Gastroesophageal sphincter (tissue), 3 donors: ENCODE measurements around the gene C2CD2L.

Experiments used
- EP300 ChIP-seq: sonication (generic); formaldehyde crosslinking; IDR thresholded peaks from one replicate; pipeline ENCODE4 v1.6.1; 2017; ENCODE audit warnings: antibody characterized with exemption, mild to moderate bottlenecking
- POLR2A ChIP-seq, 2 donors: fragments of 450-650 bp; IDR thresholded peaks; one replicate each; pipeline ENCODE4 v1.6.1; 2017; ENCODE audit warnings: antibody characterized with exemption in 2 of 2, mild to moderate bottlenecking in 2 of 2, moderate library complexity in 1 of 2
- POLR2AphosphoS5 ChIP-seq: sonication (generic); formaldehyde crosslinking; IDR thresholded peaks from one replicate; pipeline ENCODE4 v1.6.1; 2017; ENCODE audit warnings: antibody characterized with exemption
- TF ChIP-seq, protein P1 (sequence below), 4 experiments: fragments of 200-600 bp in 2 of 4; fragments of 450-650 bp in 2 of 4; sonication (generic) in 1 of 4; IDR thresholded peaks; one replicate each; pipeline ENCODE4 v1.5.1; 2017 to 2019; ENCODE audit warnings: antibody characterized with exemption in 4 of 4, mild to moderate bottlenecking in 2 of 4, moderate library complexity in 2 of 4

DNA sequence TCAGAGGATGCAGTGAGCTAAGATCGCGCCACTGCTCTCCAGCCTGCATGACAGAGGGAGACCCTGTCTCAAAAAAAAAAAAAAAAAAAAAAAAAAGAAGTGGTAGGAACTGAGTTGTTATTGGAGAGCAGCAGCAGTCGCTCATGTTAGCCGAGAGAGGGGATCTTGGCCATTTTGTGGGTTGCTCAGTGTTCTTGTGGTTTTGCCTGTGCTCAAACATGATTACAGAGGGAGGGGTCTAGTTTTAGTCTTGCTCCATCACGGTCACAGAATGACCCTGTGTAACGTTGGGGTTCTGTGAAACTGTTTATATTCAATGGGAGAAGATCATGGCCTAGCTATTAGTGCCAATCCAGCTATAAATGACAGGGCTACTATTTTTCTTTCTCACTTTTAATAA is 7.4 kb upstream of the C2CD2L start:
- TF ChIP-seq, protein P1, sequence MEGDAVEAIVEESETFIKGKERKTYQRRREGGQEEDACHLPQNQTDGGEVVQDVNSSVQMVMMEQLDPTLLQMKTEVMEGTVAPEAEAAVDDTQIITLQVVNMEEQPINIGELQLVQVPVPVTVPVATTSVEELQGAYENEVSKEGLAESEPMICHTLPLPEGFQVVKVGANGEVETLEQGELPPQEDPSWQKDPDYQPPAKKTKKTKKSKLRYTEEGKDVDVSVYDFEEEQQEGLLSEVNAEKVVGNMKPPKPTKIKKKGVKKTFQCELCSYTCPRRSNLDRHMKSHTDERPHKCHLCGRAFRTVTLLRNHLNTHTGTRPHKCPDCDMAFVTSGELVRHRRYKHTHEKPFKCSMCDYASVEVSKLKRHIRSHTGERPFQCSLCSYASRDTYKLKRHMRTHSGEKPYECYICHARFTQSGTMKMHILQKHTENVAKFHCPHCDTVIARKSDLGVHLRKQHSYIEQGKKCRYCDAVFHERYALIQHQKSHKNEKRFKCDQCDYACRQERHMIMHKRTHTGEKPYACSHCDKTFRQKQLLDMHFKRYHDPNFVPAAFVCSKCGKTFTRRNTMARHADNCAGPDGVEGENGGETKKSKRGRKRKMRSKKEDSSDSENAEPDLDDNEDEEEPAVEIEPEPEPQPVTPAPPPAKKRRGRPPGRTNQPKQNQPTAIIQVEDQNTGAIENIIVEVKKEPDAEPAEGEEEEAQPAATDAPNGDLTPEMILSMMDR (IDR thresholded peaks at IDR 0.05): no peak
- TF ChIP-seq POLR2AphosphoS5: no peak
- no peak for TF ChIP-seq POLR2A (IDR thresholded peaks at IDR 0.05)
- no peak for TF ChIP-seq EP300
